Heart right ventricle (tissue), 16 donors: ENCODE results near the gene SND1. TPM values are rescaled to one million over a fixed set of nuclear protein-coding genes. Genes with fewer than 3 reads are reported as not detected.

Experiments used
- ATAC-seq, 8 donors: fragments of 200-7000 bp; cut with Tn5 transposase; one replicate each; pipeline ENCODE4 v1.9.1; 2020; ENCODE audit warnings: mild to moderate bottlenecking in 8 of 8, moderate library complexity in 8 of 8, moderate number of reproducible peaks in 1 of 8
- DNase-seq, 2 donors: peaks; one replicate each; pipeline ENCODE4 v3.0.0-alpha.2; 2020
- H3K27ac ChIP-seq, 10 donors: fragments of 200-600 bp; sonication (generic) in 2 of 10; one replicate each; pipeline versions ENCODE4 v1.5.0 to v1.8.0; 2020 to 2022; ENCODE audit warnings: mild to moderate bottlenecking in 3 of 10
- H3K27me3 ChIP-seq, 7 donors: fragments of 200-600 bp; one replicate each; pipeline ENCODE4 v1.8.0; 2021 to 2022; ENCODE audit warnings: mild to moderate bottlenecking in 2 of 7
- H3K36me3 ChIP-seq, 9 donors: fragments of 200-600 bp; sonication (generic) in 1 of 9; one replicate each; pipeline versions ENCODE4 v1.5.0 to v1.8.0; 2020 to 2022; ENCODE audit warnings: mild to moderate bottlenecking in 2 of 9
- H3K4me1 ChIP-seq, 9 donors: fragments of 200-600 bp; sonication (generic) in 1 of 9; one replicate each; pipeline versions ENCODE4 v1.5.0 to v1.8.0; 2020 to 2022; ENCODE audit warnings: mild to moderate bottlenecking in 4 of 9
- H3K4me3 ChIP-seq, 10 donors: fragments of 200-600 bp; sonication (generic) in 2 of 10; one replicate each; pipeline versions ENCODE4 v1.5.0 to v1.8.0; 2020 to 2022; ENCODE audit warnings: mild to moderate bottlenecking in 7 of 10, moderate library complexity in 2 of 10
- H3K9me3 ChIP-seq, 11 donors: fragments of 200-600 bp in 10 of 11; sonication (generic) in 2 of 11; one replicate each; pipeline versions ENCODE4 v1.5.0 to v1.8.0; 2013 to 2022; ENCODE audit warnings: mild to moderate bottlenecking in 2 of 11, control low read depth in 1 of 11, moderate library complexity in 1 of 11
- CTCF ChIP-seq, 9 donors: fragments of 200-600 bp; sonication (generic) in 2 of 9; IDR thresholded peaks; one replicate each; pipeline versions ENCODE4 v1.5.0 to v1.8.0; 2021 to 2022; ENCODE audit warnings: antibody characterized with exemption in 9 of 9, mild to moderate bottlenecking in 5 of 9, moderate library complexity in 1 of 9
- WGBS, 2 donors: extraction: QIAGEN DNeasy Blood & Tissue Kit; methylation state at CpG; one replicate each; pipeline ENCODE4 v1.1.7; 2013; ENCODE audit warnings: inconsistent platforms in 1 of 2; 5-methylcytosine and 5-hydroxymethylcytosine counted together
- intact Hi-C, 10 donors: fragments of 100-400 bp; cut with DNase I; formaldehyde crosslinking; loops; one replicate each; pipeline versions ENCODE4 v1.11.1 to v1.14.2; 2022
- polyA plus RNA-seq, 2 donors: library from polyadenylated mRNA; stranded (reverse); fragments of 200-250 nt; gene quantifications; one replicate each; pipeline ENCODE4 v1.2.3, GENCODE V29; 2013
- total RNA-seq, 10 donors: library from RNA; stranded (reverse); fragmentation: NEBNext Ultra II Directional in 3 of 10; extraction: Animal tissue kit (Norgen Biotek cat#: 25700) in 3 of 10; gene quantifications; one replicate each; pipeline versions ENCODE4 v1.2.1 to v1.2.4, GENCODE V29; 2021 to 2023
- donor health status: Arrhythmogenic right ventricular cardiomyopathy.
- donor health status: ischemic (EF 13 %, LVEDD 7.1; RV severe dilation, severe dysfunction).
- donor health status: healthy with polysubstance abuse.
- donor health status: DM: no; HTN: yes; CAD: no.
- donor health status: DM: no; HTN: no; CAD: no.
- donor health status: ischemic (EF 25% LVEDD 6.9; RV normal size, moderate dysfunction).
- donor health status: ischemic (EF 25% LVEDD 5.7; RV mildly dilated, moderate dysfunction).
- donor health status: healthy.
- donor health status: DM: yes; HTN: yes; CAD: no.
- donor health status: Ischemic cardiomyopathy.
- donor health status: ischemic (EF 35%, LVEDD 5.7; RV mildly dilated, moderate dysfunction).
- donor health status: nonischemic (EF 11% LVEDD 7.7; RV severe dilation, severe dysfunction).
- donor health status: DM: yes; HTN: yes; CAD: no.
- donor health status: PGD.
- donor health status: ischemic (EF 29% LVEDD 5.4; RV normal size, mild dysfunction).
- donor health status: nonischemic (EF 23%, LVEDD 6.1; RV moderate dilation, normal function).

The SND1 gene
- total and polyA plus RNA-seq, 12 donors: 39.9 to 107 (median 80.8) TPM

- intact Hi-C loops: no loop called here
- DNase-seq (no peak), ATAC-seq (no peak)
- Histone ChIP-seq H3K4me1 (peaks cover 0 to 16% (median 4%) of the 10 kb centered on the region in 9 donors), H3K4me3 (no peak overlapping the region), H3K27me3 (no peaks in the 10 kb centered on the region), H3K9me3 (no peaks in the 10 kb centered on the region), H3K36me3 (no peaks in the 10 kb centered on the region), H3K27ac (no peak overlapping the region)
- no peak for TF ChIP-seq CTCF (IDR thresholded peaks at IDR 0.05)
- WGBS, 2 donors: 77 to 81% methylated on average over 1 of the region's 1 CpG
These were observed 297.8 kb downstream of the SND1 start for GRCh38 chr7:127949769-127950222.

- DNase-seq (no peak), ATAC-seq (no peak)
- no peaks in the 10 kb centered on the region for H3K27me3 ChIP-seq
- H3K4me1 ChIP-seq: peaks cover 0 to 16% (median 4%) of the 10 kb centered on the region in 9 donors
- H3K36me3 ChIP-seq: no peaks in the 10 kb centered on the region
- no peak overlapping the region for H3K4me3 ChIP-seq
- H3K27ac ChIP-seq: no peak overlapping the region
- no peaks in the 10 kb centered on the region for H3K9me3 ChIP-seq
- no peak for TF ChIP-seq CTCF (IDR thresholded peaks at IDR 0.05)
- intact Hi-C loops: no loop called here
- WGBS, 2 donors: 94 to 97% methylated on average over 6 of the region's 6 CpGs
These were observed 298.4 kb downstream of the SND1 start for GRCh38 chr7:127950233-127950935.

- peaks cover 0 to 16% (median 4%) of the 10 kb centered on the region in 9 donors for H3K4me1 ChIP-seq
- ATAC-seq (no peak), DNase-seq (no peak)
- H3K27me3 ChIP-seq: no peaks in the 10 kb centered on the region
- no peak for TF ChIP-seq CTCF (IDR thresholded peaks at IDR 0.05)
- H3K9me3 ChIP-seq: no peaks in the 10 kb centered on the region
- WGBS, 2 donors: 75 to 85% methylated on average over 5 of the region's 5 CpGs
- H3K4me3 ChIP-seq: no peak overlapping the region
- intact Hi-C loops: no loop called here
- peaks cover 0 to 16% (median 0%) of the 10 kb centered on the region in 9 donors for H3K36me3 ChIP-seq
- no peak overlapping the region for H3K27ac ChIP-seq
These were observed 301.7 kb downstream of the SND1 start for GRCh38 chr7:127953423-127954356.

GRCh38 chr7:127954357-127954748, 302.4 kb downstream of the SND1 start:
- Histone ChIP-seq H3K4me1 (peaks cover 0 to 16% (median 4%) of the 10 kb centered on the region in 9 donors), H3K27me3 (no peaks in the 10 kb centered on the region), H3K4me3 (no peak overlapping the region), H3K9me3 (no peaks in the 10 kb centered on the region), H3K27ac (no peak overlapping the region), H3K36me3 (peaks cover 0 to 16% (median 0%) of the 10 kb centered on the region in 9 donors)
- TF ChIP-seq CTCF (IDR thresholded peaks at IDR 0.05): no peak
- ATAC-seq: no peak
- intact Hi-C loops: no loop called here
- DNase-seq: no peak
- WGBS, 2 donors: 52 to 69% methylated on average over 2 of the region's 2 CpGs
